Adrenal gland (tissue), 12 donors: Measurements from ENCODE around the gene MYO5A. TPM values are rescaled to one million over a fixed set of nuclear protein-coding genes. Genes with fewer than 3 reads are reported as not detected.

Source experiments
- DNase-seq, 7 donors: peaks; one replicate each; pipeline ENCODE4 v3.0.0-alpha.2; 2019 to 2020
- H3K27ac ChIP-seq, 5 donors: fragments of 200-600 bp; sonication (generic) in 4 of 5; 1 replicate in 3 of 5; 2 replicates in 2 of 5; pipeline versions ENCODE4 v1.5.1 to v1.8.0; 2016 to 2020; ENCODE audit warnings: mild to moderate bottlenecking in 1 of 5
- H3K27me3 ChIP-seq: fragments of 200-600 bp; 2 replicates; pipeline ENCODE4 v1.8.0; 2021
- H3K36me3 ChIP-seq, 2 donors: fragments of 200-600 bp; replicated peaks in 1 of 2; 1 replicate in 1 of 2; 2 replicates in 1 of 2; pipeline versions ENCODE4 v1.5.1 to v1.8.0; 2018 to 2022
- H3K4me1 ChIP-seq, 2 donors: fragments of 200-600 bp; replicated peaks in 1 of 2; 1 replicate in 1 of 2; 2 replicates in 1 of 2; pipeline versions ENCODE4 v1.5.1 to v1.8.0; 2018 to 2021
- H3K4me3 ChIP-seq, 4 donors: fragments of 200-600 bp; sonication (generic) in 3 of 4; one replicate each; pipeline ENCODE4 v1.5.1; 2016 to 2018
- H3K9me3 ChIP-seq, 3 donors: fragments of 200-600 bp; sonication (generic) in 1 of 3; replicated peaks in 1 of 3; 1 replicate in 2 of 3; 2 replicates in 1 of 3; pipeline versions ENCODE4 v1.5.1 to v1.8.0; 2016 to 2021
- POLR2A ChIP-seq, 2 donors: fragments of 450-650 bp; IDR thresholded peaks; one replicate each; pipeline ENCODE4 v1.6.1; 2017; ENCODE audit warnings: antibody characterized with exemption in 2 of 2, mild to moderate bottlenecking in 2 of 2, moderate library complexity in 1 of 2
- WGBS, 4 donors: extraction: QIAGEN DNeasy Blood & Tissue Kit in 2 of 4; methylation state at CpG; one replicate each; pipeline versions ENCODE4 v1.1.5 to v1.1.7; 2013 to 2017; 5-methylcytosine and 5-hydroxymethylcytosine counted together
- intact Hi-C, 2 donors: fragments of 100-400 bp; cut with DNase I; formaldehyde crosslinking; loops; one replicate each; pipeline versions ENCODE4 v1.14.1 to v1.15.0; 2022 to 2023
- polyA plus RNA-seq, 3 donors: library from polyadenylated mRNA; stranded (reverse); fragments of 200-250 nt in 2 of 3; fragments of 350-450 nt in 1 of 3; fragmentation: Illumina TruSeq in 1 of 3; extraction: RNeasy Lipid Tissue Mini Kit (QIAGEN cat#74804) in 1 of 3; gene quantifications; one replicate each; pipeline ENCODE4 v1.2.3, GENCODE V29; 2013 to 2014
- total RNA-seq, 9 donors: library from RNA; depleted of rRNA in 4 of 9; stranded (reverse); fragments of >200 nt in 4 of 9; fragments of 120-200 nt in 1 of 9; fragmentation: NEBNext Ultra II Directional in 1 of 9; extraction: Animal tissue kit (Norgen Biotek cat#: 25700) in 1 of 9; gene quantifications; one replicate each; pipeline versions ENCODE4 v1.1.0 to v1.2.4, GENCODE V29; 2013 to 2023
- TF ChIP-seq, protein P1 (sequence below), 6 experiments: fragments of 450-650 bp in 4 of 6; fragments of 200-600 bp in 2 of 6; sonication (generic) in 1 of 6; IDR thresholded peaks; 1 replicate in 5 of 6; 2 replicates in 1 of 6; pipeline versions ENCODE4 v1.5.1 to v1.8.0; 2016 to 2021; ENCODE audit warnings: antibody characterized with exemption in 6 of 6, mild to moderate bottlenecking in 2 of 6, moderate library complexity in 1 of 6
- donor health status: healthy with polysubstance abuse.
- donor health status: Bipolar disorder and iron deficiency.
- donor health status: DM: yes; HTN: yes; CAD: no.
- donor health status: DM: no; HTN: no; CAD: no.
- donor health status: DM: no; HTN: no; CAD: no.
- donor health status: DM: yes; HTN: yes; CAD: no.

Gene MYO5A
- total and polyA plus RNA-seq, 12 donors: 6.3 to 57.5 (median 39.6) TPM

GRCh38 chr15:52283281-52283680 lies 245.4 kb downstream of the MYO5A start:
- Histone ChIP-seq H3K9me3 (no peaks in the 10 kb centered on the region), H3K4me3 (no peak overlapping the region), H3K4me1 (no peaks in the 10 kb centered on the region), H3K27me3 (no peaks in the 10 kb centered on the region), H3K36me3 (no peaks in the 10 kb centered on the region), H3K27ac (no peak overlapping the region)
- 86 to 94% (median 91%) methylated on average over 6 of the region's 6 CpGs for WGBS, 4 donors
- intact Hi-C loops: no loop called here
- no peak for TF ChIP-seq POLR2A (IDR thresholded peaks at IDR 0.05)
- TF ChIP-seq, protein P1, sequence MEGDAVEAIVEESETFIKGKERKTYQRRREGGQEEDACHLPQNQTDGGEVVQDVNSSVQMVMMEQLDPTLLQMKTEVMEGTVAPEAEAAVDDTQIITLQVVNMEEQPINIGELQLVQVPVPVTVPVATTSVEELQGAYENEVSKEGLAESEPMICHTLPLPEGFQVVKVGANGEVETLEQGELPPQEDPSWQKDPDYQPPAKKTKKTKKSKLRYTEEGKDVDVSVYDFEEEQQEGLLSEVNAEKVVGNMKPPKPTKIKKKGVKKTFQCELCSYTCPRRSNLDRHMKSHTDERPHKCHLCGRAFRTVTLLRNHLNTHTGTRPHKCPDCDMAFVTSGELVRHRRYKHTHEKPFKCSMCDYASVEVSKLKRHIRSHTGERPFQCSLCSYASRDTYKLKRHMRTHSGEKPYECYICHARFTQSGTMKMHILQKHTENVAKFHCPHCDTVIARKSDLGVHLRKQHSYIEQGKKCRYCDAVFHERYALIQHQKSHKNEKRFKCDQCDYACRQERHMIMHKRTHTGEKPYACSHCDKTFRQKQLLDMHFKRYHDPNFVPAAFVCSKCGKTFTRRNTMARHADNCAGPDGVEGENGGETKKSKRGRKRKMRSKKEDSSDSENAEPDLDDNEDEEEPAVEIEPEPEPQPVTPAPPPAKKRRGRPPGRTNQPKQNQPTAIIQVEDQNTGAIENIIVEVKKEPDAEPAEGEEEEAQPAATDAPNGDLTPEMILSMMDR (IDR thresholded peaks at IDR 0.05): no peak
- no peak for DNase-seq

GRCh38 chr15:52282418-52282817 lies 246.3 kb downstream of the MYO5A start:
- TF ChIP-seq, protein P1 (IDR thresholded peaks at IDR 0.05): no peak
- no peak for TF ChIP-seq POLR2A (IDR thresholded peaks at IDR 0.05)
- intact Hi-C loops: no loop called here

DNA sequence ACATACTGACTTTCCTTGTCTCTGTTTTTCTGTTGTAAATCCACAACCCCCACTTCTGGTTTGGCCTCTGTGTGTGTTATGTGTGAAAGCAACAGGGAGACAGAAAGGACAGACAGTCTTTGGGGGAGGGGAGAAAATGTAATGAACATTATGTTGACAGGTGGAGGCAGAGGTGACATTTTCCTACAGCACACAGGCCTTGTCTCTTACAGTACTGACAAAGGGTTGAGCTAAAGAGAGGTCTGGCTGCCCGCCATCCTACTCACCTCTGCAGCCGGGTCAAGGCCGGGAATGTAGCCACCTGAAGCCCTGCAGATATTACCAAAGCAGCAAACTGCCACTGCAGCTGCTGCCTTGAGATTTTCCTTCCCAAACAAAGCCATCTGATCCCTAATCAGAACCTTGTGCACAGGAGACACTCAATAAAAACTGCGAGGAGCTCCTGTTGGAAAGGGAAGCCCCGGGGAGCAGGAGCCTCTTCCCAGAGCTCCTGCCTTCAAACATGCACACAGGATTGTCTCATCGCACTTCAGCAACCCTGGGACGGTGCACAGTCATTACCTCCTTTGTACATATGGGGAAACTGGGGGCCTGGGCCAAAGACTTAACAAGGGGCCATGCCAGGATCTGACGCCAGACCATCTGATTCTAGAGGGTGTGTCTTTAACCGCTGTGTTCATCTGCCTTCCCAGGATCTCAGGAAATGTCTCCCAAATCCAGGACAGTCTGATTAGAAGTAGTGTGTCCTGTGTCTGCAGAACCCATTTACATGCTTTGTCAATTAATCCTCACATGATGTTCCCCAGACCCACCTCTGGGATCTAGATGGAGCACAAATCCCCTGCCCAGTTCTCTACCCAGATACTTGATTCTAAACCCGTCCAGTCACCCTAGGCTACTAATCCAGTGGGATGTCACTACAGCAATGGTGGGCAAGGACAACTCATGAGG lies 247.3 kb downstream of the MYO5A start:
- intact Hi-C loops: no loop called here
- no peaks in the 10 kb centered on the region for H3K4me1 ChIP-seq
- no peaks in the 10 kb centered on the region for H3K27me3 ChIP-seq
- WGBS, 4 donors: 78 to 84% (median 81%) methylated on average over 5 to 10 of the region's 10 CpGs
- no peaks in the 10 kb centered on the region for H3K9me3 ChIP-seq
- H3K27ac ChIP-seq: no peak overlapping the region
- H3K4me3 ChIP-seq: no peak overlapping the region
- TF ChIP-seq, protein P1 (IDR thresholded peaks at IDR 0.05): no peak
- no peak for TF ChIP-seq POLR2A (IDR thresholded peaks at IDR 0.05)
- no peak for DNase-seq
- H3K36me3 ChIP-seq: no peaks in the 10 kb centered on the region

More at GRCh38 chr15:52282418-52282817, 246.3 kb downstream of the MYO5A start:
- H3K27me3 ChIP-seq: no peaks in the 10 kb centered on the region
- no peak overlapping the region for H3K4me3 ChIP-seq
- H3K36me3 ChIP-seq: no peaks in the 10 kb centered on the region
- H3K9me3 ChIP-seq: no peaks in the 10 kb centered on the region
- DNase-seq: no peak
- no peaks in the 10 kb centered on the region for H3K4me1 ChIP-seq
- no peak overlapping the region for H3K27ac ChIP-seq
- WGBS, 4 donors: 84 to 96% (median 95%) methylated on average over 9 to 14 of the region's 14 CpGs

- H3K36me3 ChIP-seq: no peaks in the 10 kb centered on the region
- no peaks in the 10 kb centered on the region for H3K9me3 ChIP-seq
- no peak overlapping the region for H3K4me3 ChIP-seq
- DNase-seq: no peak
- no peaks in the 10 kb centered on the region for H3K4me1 ChIP-seq
- no peak overlapping the region for H3K27ac ChIP-seq
- no peaks in the 10 kb centered on the region for H3K27me3 ChIP-seq
- no peak for TF ChIP-seq POLR2A (IDR thresholded peaks at IDR 0.05)
- TF ChIP-seq, protein P1 (IDR thresholded peaks at IDR 0.05): no peak
- intact Hi-C loops: no loop called here
- WGBS, 4 donors: 89 to 94% (median 92%) methylated on average over 11 of the region's 11 CpGs
Observed at GRCh38 chr15:52280326-52281084, 248.2 kb downstream of the MYO5A start.
